ENCODE data around the gene NDFIP2.

DNA sequence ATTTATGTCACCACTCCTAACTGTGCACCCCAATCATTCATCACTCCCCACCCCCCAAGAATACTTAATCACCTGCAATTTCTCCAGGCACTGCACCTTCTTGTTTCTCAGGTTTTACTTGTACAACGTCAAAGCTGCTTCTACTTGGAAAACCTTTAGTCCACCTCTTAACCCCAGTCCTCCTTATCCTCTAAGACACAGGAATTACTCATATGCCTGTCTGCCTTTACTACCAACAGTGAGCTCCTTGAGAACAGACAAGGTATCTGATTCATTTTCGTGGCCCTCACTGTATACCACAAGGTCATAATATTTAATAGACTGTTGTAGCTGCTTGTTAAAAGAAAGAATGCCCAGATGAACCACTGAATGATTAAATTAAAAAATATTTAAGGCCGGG is 21.0 kb upstream of the NDFIP2 start:
- TF ChIP-seq, protein P1, sequence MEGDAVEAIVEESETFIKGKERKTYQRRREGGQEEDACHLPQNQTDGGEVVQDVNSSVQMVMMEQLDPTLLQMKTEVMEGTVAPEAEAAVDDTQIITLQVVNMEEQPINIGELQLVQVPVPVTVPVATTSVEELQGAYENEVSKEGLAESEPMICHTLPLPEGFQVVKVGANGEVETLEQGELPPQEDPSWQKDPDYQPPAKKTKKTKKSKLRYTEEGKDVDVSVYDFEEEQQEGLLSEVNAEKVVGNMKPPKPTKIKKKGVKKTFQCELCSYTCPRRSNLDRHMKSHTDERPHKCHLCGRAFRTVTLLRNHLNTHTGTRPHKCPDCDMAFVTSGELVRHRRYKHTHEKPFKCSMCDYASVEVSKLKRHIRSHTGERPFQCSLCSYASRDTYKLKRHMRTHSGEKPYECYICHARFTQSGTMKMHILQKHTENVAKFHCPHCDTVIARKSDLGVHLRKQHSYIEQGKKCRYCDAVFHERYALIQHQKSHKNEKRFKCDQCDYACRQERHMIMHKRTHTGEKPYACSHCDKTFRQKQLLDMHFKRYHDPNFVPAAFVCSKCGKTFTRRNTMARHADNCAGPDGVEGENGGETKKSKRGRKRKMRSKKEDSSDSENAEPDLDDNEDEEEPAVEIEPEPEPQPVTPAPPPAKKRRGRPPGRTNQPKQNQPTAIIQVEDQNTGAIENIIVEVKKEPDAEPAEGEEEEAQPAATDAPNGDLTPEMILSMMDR (conservative IDR thresholded peaks at IDR 0.05) = no peak
- TF ChIP-seq EZH2 (IDR thresholded peaks at IDR 0.05; ENCODE audit: low read depth) = no peak
